Duodenal mucosa (tissue), 2 donors: ENCODE measurements around the gene RENBP.

Experiments used
- H3K27ac ChIP-seq: one replicate; pipeline ENCODE4 v1.7.0; 2013; ENCODE audit warnings: low read depth, low read length
- H3K27me3 ChIP-seq, 2 donors: one replicate each; pipeline ENCODE4 v1.7.0; 2013; ENCODE audit warnings: low read length in 2 of 2, control low read depth in 1 of 2; ENCODE audit not compliant: insufficient read depth in 2 of 2, control insufficient read depth in 1 of 2
- H3K36me3 ChIP-seq, 2 donors: one replicate each; pipeline ENCODE4 v1.7.0; 2013; ENCODE audit warnings: low read length in 2 of 2, control low read depth in 1 of 2; ENCODE audit not compliant: insufficient read depth in 2 of 2, control insufficient read depth in 1 of 2
- H3K4me1 ChIP-seq, 2 donors: one replicate each; pipeline ENCODE4 v1.7.0; 2013; ENCODE audit warnings: low read length in 2 of 2, control low read depth in 1 of 2; ENCODE audit not compliant: insufficient read depth in 2 of 2, control insufficient read depth in 1 of 2
- H3K4me3 ChIP-seq, 2 donors: one replicate each; pipeline ENCODE4 v1.7.0; 2013; ENCODE audit warnings: low read length in 2 of 2, low read depth in 1 of 2
- H3K9ac ChIP-seq, 2 donors: one replicate each; pipeline ENCODE4 v1.7.0; 2013; ENCODE audit warnings: low read length in 2 of 2, low read depth in 1 of 2
- H3K9me3 ChIP-seq, 2 donors: one replicate each; pipeline ENCODE4 v1.7.0; 2013; ENCODE audit warnings: low read length in 2 of 2, control low read depth in 1 of 2; ENCODE audit not compliant: control insufficient read depth in 1 of 2

RENBP gene

GRCh38 chrX:153944140-153944799, at the start of gene RENBP:
RENBP (minus strand) TSS chrX:153944643; CDS start chrX:153944610, 33 bp downstream.
- Histone ChIP-seq H3K9ac (no peak within 1 kb of the TSS), H3K4me1 (peaks cover 0 to 11% of the 10 kb centered on the region in 2 donors), H3K36me3 (no peaks in the 10 kb centered on the region), H3K27me3 (no peaks in the 10 kb centered on the region), H3K27ac (peak within 1 kb of the TSS; percentile 50), H3K4me3 (peak within 1 kb of the TSS; percentile 50 to 51), H3K9me3 (no peaks in the 10 kb centered on the region)

DNA sequence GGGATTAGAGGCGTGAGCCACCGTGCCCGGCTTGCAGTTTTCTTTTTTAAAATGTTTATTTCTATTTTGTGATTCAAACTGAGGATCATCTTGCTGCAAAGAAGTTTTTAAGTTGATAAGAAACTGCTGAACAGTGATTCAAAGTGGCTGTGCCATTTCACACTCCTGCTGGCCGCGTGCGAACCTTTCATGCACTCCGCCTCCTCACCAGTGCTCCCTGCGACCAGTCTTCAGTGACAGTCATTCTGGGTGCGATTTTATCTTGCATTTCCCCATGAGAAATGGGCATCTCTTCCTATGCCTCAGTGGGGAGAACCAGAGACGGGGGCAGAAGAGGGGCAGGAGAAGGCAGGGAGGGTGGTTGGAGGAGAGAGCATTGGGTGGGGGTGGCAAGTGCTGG, 49.5 kb upstream of the RENBP start:
- Histone ChIP-seq H3K27me3 (no peaks in the 10 kb centered on the region), H3K9ac (no peak overlapping the region), H3K27ac (no peak overlapping the region), H3K4me1 (no peaks in the 10 kb centered on the region), H3K4me3 (no peak overlapping the region), H3K9me3 (no peaks in the 10 kb centered on the region), H3K36me3 (no peaks in the 10 kb centered on the region)

GRCh38 chrX:153993079-153993478, 48.6 kb upstream of the RENBP start:
- Histone ChIP-seq H3K27me3 (no peaks in the 10 kb centered on the region), H3K4me3 (no peak overlapping the region), H3K9me3 (no peaks in the 10 kb centered on the region), H3K36me3 (no peaks in the 10 kb centered on the region), H3K4me1 (no peaks in the 10 kb centered on the region), H3K27ac (no peak overlapping the region), H3K9ac (no peak overlapping the region)

DNA sequence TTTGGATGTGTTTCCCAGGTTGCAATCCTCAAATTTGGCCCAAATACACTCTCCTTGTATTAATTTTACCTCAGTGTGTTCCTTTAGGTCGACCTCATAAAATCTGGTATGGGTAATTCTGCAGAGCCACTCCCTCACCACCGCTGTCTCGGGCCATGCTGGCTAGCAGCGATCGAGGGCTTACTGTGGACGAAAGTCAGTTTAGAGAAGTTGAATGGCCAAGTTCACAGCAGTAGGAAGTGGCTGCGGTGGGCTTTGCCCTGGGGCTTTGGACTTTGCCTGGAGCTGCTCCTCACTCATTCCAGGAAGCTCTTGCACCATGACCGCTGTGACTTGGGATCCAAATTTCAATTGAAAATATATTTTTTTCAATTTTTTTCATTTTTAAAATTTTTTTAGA, 47.7 kb upstream of the RENBP start:
- no peaks in the 10 kb centered on the region for H3K36me3 ChIP-seq
- H3K9ac ChIP-seq = no peak overlapping the region
- H3K27ac ChIP-seq = no peak overlapping the region
- H3K4me1 ChIP-seq = no peaks in the 10 kb centered on the region
- no peaks in the 10 kb centered on the region for H3K27me3 ChIP-seq
- H3K9me3 ChIP-seq = no peaks in the 10 kb centered on the region
- H3K4me3 ChIP-seq = no peak overlapping the region

DNA sequence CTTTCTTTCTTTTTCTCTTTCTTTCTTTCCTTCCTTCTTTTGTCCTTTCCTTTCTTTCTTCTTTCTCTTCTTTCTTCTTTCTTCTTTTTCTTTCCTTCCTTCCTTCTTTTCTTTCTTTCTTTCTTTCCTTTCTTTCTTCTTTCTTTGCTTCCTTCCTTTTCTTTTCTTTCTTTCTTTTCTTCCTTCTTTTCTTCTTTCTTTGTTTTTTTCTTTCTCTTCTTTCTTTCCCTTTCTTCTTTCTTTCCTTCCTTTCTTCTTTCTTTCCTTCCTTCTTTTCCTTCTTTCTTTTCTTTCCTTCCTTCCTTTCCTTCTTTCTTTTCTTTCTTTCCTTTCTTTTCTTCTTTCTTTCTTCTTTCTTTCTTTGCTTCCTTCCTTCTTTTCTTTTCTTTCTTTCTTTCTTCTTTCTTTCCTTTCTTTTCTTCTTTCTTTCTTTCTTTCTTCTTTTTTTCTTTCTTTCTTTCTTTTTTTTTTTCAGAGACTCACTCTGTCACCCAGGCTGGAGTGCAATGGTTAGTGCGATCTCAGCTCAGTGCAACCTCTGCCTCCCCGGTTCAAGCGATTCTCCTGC, 46.7 kb upstream of the RENBP start:
- Histone ChIP-seq H3K27ac (no peak overlapping the region), H3K4me3 (no peak overlapping the region), H3K27me3 (no peaks in the 10 kb centered on the region), H3K36me3 (no peaks in the 10 kb centered on the region), H3K9me3 (no peaks in the 10 kb centered on the region), H3K4me1 (no peaks in the 10 kb centered on the region), H3K9ac (no peak overlapping the region)

DNA sequence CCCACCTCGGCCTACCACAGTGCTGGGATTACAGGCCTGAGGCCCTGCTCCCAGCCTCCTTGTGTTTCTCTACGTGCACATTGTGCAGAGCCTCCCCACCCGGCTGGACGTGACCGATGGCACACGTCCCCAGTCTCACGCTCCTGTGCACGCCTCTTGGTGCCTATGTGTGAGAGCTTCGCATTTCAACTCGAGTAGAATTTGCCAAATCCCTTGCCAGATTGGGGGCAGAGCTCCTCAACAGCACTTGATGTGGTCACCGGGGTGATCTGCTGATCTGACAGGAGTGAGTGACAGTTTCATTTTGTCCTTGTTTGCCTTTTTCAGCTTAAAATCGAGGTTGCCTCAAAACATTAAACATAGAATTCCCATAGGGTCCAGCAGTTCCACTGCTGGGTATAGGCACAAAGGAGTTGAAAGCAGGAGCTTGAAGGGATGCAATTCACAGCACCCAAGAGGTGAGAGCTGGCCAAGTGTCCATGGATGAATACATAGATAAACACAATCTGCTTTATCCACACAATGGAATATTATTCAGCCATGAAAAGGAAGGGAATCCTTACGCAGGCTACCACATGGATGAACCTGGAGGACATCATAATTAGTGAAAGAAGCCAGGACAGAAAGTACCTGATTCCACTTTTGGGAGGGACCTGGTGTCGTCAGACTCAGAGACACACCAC, 45.7 kb upstream of the RENBP start:
- Histone ChIP-seq H3K4me1 (peaks cover 2 to 3% of the 10 kb centered on the region in 2 donors), H3K27me3 (no peaks in the 10 kb centered on the region)

GRCh38 chrX:153988493-153988892, 44.0 kb upstream of the RENBP start:
- Histone ChIP-seq H3K27me3 (no peaks in the 10 kb centered on the region), H3K4me1 (peaks cover 14% of the 10 kb centered on the region in 2 donors), H3K27ac (no peak overlapping the region), H3K9me3 (no peaks in the 10 kb centered on the region), H3K4me3 (no peak overlapping the region), H3K9ac (no peak overlapping the region), H3K36me3 (no peaks in the 10 kb centered on the region)

More for the DNA sequence above, 45.7 kb upstream of the RENBP start:
- Histone ChIP-seq H3K9ac (no peak overlapping the region), H3K36me3 (no peaks in the 10 kb centered on the region), H3K4me3 (no peak overlapping the region), H3K27ac (no peak overlapping the region), H3K9me3 (no peaks in the 10 kb centered on the region)

- H3K36me3 ChIP-seq = no peaks in the 10 kb centered on the region
- H3K9ac ChIP-seq = peak overlapping the region; percentile 25 to 33
- no peaks in the 10 kb centered on the region for H3K9me3 ChIP-seq
- H3K4me1 ChIP-seq = peaks cover 18 to 34% of the 10 kb centered on the region in 2 donors
- peak overlapping the region in 1 of 2 donors; percentile 43 for H3K4me3 ChIP-seq
- peak overlapping the region; percentile 81 for H3K27ac ChIP-seq
- no peaks in the 10 kb centered on the region for H3K27me3 ChIP-seq
Measured at GRCh38 chrX:153984351-153985178, 40.1 kb upstream of the RENBP start.

GRCh38 chrX:153983321-153983801, 38.9 kb upstream of the RENBP start:
- no peak overlapping the region for H3K27ac ChIP-seq
- no peaks in the 10 kb centered on the region for H3K36me3 ChIP-seq
- H3K9ac ChIP-seq = no peak overlapping the region
- no peaks in the 10 kb centered on the region for H3K9me3 ChIP-seq
- H3K4me1 ChIP-seq = peaks cover 18 to 34% of the 10 kb centered on the region in 2 donors
- no peaks in the 10 kb centered on the region for H3K27me3 ChIP-seq
- H3K4me3 ChIP-seq = no peak overlapping the region
